K562 (cell line): ENCODE data around the gene PACSIN2. TPM values are rescaled to one million over a fixed set of nuclear protein-coding genes. Genes with fewer than 3 reads are reported as not detected.

Experiments used
- ATAC-seq: fragments of 200-7000 bp; cut with Tn5 transposase; 3 replicates; pipeline ENCODE4 v1.9.1; 2020; ENCODE audit warnings: moderate library complexity
- BruUV-seq: library from RNA; stranded (reverse); fragments of 400-500 nt; replicated peaks from 2 replicates; lab custom pipeline; 2021; lab: Mats Ljungman, UMichigan
- CTCF ChIA-PET: fragments of 300-600 bp; formaldehyde crosslinking; extraction: SDS; loops from one replicate; lab custom pipeline; 2021; ENCODE audit warnings: low intra/inter-chr PET ratio; lab: Yijun Ruan, JAX
- POLR2A ChIA-PET: fragments of 300-600, 350-650 bp; sonication (Branson Sonifier 250); formaldehyde crosslinking; extraction: SDS; loops from one replicate; lab custom pipeline; 2021; ENCODE audit warnings: antibody characterized with exemption, inconsistent platforms; lab: Yijun Ruan, JAX
- DNase-seq, 4 experiments: peaks; one replicate each; pipeline versions ENCODE4 v3.0.0 to v3.0.0-alpha.2; 2011 to 2018; ENCODE audit warnings: low spot score in 3 of 4, mixed read lengths in 3 of 4; ENCODE audit errors: extremely low read depth in 1 of 4
- FAIRE-seq: peaks from 2 replicates; lab custom pipeline; 2011; peaks lifted over from hg19 to GRCh38; lab: Jason Lieb, UNC
- H2AFZ ChIP-seq: 2 replicates; pipeline ENCODE4 v1.6.0; 2011; ENCODE audit warnings: low read depth, low read length, control low read depth, inconsistent platforms
- H3K27ac ChIP-seq: fragments of 200-600 bp; 3 replicates; pipeline ENCODE4 v1.8.0; 2011; ENCODE audit warnings: low read depth, mild to moderate bottlenecking, control low read depth, inconsistent platforms, low read length, moderate library complexity, mixed read lengths; ENCODE audit errors: extremely low read depth
- H3K27me3 ChIP-seq, 2 experiments: fragments of 300-600 bp in 1 of 2; 2 replicates in 1 of 2; 3 replicates in 1 of 2; pipeline versions ENCODE4 v1.6.0 to v1.8.0; 2011; ENCODE audit warnings: inconsistent platforms in 2 of 2, low read length in 2 of 2, mild to moderate bottlenecking in 1 of 2, mixed read lengths in 1 of 2, moderate library complexity in 1 of 2; ENCODE audit not compliant: control insufficient read depth in 2 of 2, insufficient read depth in 2 of 2
- H3K36me3 ChIP-seq: fragments of 300-600 bp; 3 replicates; pipeline ENCODE4 v1.8.0; 2011; ENCODE audit warnings: mild to moderate bottlenecking, low read length, inconsistent platforms; ENCODE audit not compliant: control insufficient read depth, insufficient read depth
- H3K4me1 ChIP-seq, 2 experiments: fragments of 200-600 bp in 1 of 2; replicated peaks in 1 of 2; 2 replicates in 1 of 2; 3 replicates in 1 of 2; pipeline versions ENCODE4 v1.5.1 to v1.8.0; 2011; ENCODE audit warnings: inconsistent platforms in 2 of 2, low read length in 2 of 2, mild to moderate bottlenecking in 1 of 2, mixed read lengths in 1 of 2, moderate library complexity in 1 of 2; ENCODE audit not compliant: control insufficient read depth in 2 of 2, insufficient read depth in 2 of 2
- H3K4me2 ChIP-seq: 2 replicates; pipeline ENCODE4 v1.6.1; 2011; ENCODE audit warnings: low read length, control low read depth, inconsistent platforms, mixed read lengths; ENCODE audit not compliant: insufficient read depth
- H3K4me3 ChIP-seq: fragments of 200-600 bp; sonication (generic), shearing (Covaris generic); 2 replicates; pipeline ENCODE4 v1.5.1; 2016; ENCODE audit warnings: control low read depth, inconsistent platforms
- H3K79me2 ChIP-seq: fragments of 200-600 bp; 3 replicates; pipeline ENCODE4 v1.8.0; 2011; ENCODE audit warnings: low read length, inconsistent platforms; ENCODE audit not compliant: control insufficient read depth, insufficient read depth
- H3K9ac ChIP-seq, 2 experiments: 2 replicates each; pipeline versions ENCODE4 v1.6.0 to v1.6.1; 2011; ENCODE audit warnings: low read depth in 2 of 2, low read length in 2 of 2, control low read depth in 1 of 2, inconsistent platforms in 1 of 2, mild to moderate bottlenecking in 1 of 2, mixed read lengths in 1 of 2; ENCODE audit not compliant: insufficient read depth in 1 of 2
- H3K9me1 ChIP-seq: one replicate; pipeline ENCODE4 v1.6.0; 2011; ENCODE audit warnings: inconsistent platforms, mild to moderate bottlenecking, low read length, moderate library complexity; ENCODE audit not compliant: control insufficient read depth, insufficient read depth
- H3K9me3 ChIP-seq: replicated peaks from 2 replicates; pipeline ENCODE4 v1.5.1; 2011; ENCODE audit warnings: low read depth, low read length, inconsistent platforms; ENCODE audit not compliant: control insufficient read depth, insufficient read depth
- H4K20me1 ChIP-seq: replicated peaks from 2 replicates; pipeline ENCODE4 v1.6.1; 2011; ENCODE audit warnings: low read length, inconsistent platforms, mixed read lengths; ENCODE audit not compliant: control insufficient read depth, insufficient read depth
- FIP1L1 ChIP-seq: fragments of 200-400 bp; formaldehyde crosslinking; IDR thresholded peaks from 2 replicates; pipeline ENCODE4 v1.6.1; 2018; ENCODE audit warnings: mild to moderate bottlenecking, low read depth, low read length; ENCODE audit not compliant: poor library complexity, severe bottlenecking
- GABPB1 ChIP-seq: sonication (generic); formaldehyde crosslinking; IDR thresholded peaks from 2 replicates; pipeline ENCODE4 v1.8.0; 2022; ENCODE audit warnings: mild to moderate bottlenecking, missing genetic modification reagents
- HDAC1 ChIP-seq, 2 experiments: fragments of 450-650 bp; IDR thresholded peaks; 2 replicates each; pipeline ENCODE4 v1.6.1; 2016 to 2017; ENCODE audit warnings: inconsistent platforms in 1 of 2, mild to moderate bottlenecking in 1 of 2, moderate library complexity in 1 of 2
- HMGN3 ChIP-seq: IDR thresholded peaks from 2 replicates; pipeline ENCODE4 v1.6.1; 2011; ENCODE audit warnings: borderline replicate concordance, low read depth, mild to moderate bottlenecking, mixed read lengths, low read length; ENCODE audit not compliant: insufficient read length; ENCODE audit errors: extremely low read depth
- IRF2 ChIP-seq: sonication (generic); formaldehyde crosslinking; IDR thresholded peaks from 2 replicates; pipeline ENCODE4 v1.8.1; 2022; ENCODE audit warnings: mild to moderate bottlenecking, missing genetic modification reagents
- PURB ChIP-seq: sonication (generic); formaldehyde crosslinking; IDR thresholded peaks from 2 replicates; pipeline ENCODE4 v1.9.0; 2021; ENCODE audit warnings: low read depth, mild to moderate bottlenecking, missing genetic modification reagents
- WGBS: fragments of 100-300 bp; shearing (Covaris generic); methylation state at CpG from one replicate; pipeline ENCODE4 v1.1.6; 2016; ENCODE audit warnings: low coverage, mixed read lengths; ENCODE audit not compliant: insufficient coverage; ENCODE audit errors: missing lambda C conversion rate; 5-methylcytosine and 5-hydroxymethylcytosine counted together
- in situ Hi-C: fragments of 300-500 bp; cut with MboI; formaldehyde crosslinking; loops from 4 replicates; pipeline ENCODE4 v1.15.0; 2018; ENCODE audit warnings: inconsistent platforms, mixed read lengths
- intact Hi-C: fragments of 100-400 bp; cut with micrococcal nuclease; formaldehyde crosslinking; loops from 2 replicates; pipeline ENCODE4 v1.14.2; 2022
- polyA plus RNA-seq, 8 experiments: library from polyadenylated mRNA; depleted of rRNA in 4 of 8; stranded (reverse) in 5 of 8; unstranded in 3 of 8; fragments of >200 nt; fragmentation: Nextera tagmentation in 2 of 8; fragmentation: Illumina TruSeq in 1 of 8; extraction: Ambion mirVana in 2 of 8; extraction: Trizol in 1 of 8; gene quantifications; 2 replicates each; pipeline versions ENCODE4 v1.2.1 to v1.2.3, GENCODE V29; 2011 to 2014; ENCODE audit warnings: inconsistent platforms in 1 of 8, missing spikeins in 1 of 8
- total RNA-seq, 7 experiments: library from RNA; depleted of rRNA in 6 of 7; stranded (reverse); fragments of >200 nt in 6 of 7; fragmentation: Illumina TruSeq in 2 of 7; extraction: Trizol in 2 of 7; gene quantifications; 2 replicates each; pipeline versions ENCODE4 v1.2.1 to v1.2.3, GENCODE V29; 2011 to 2021; ENCODE audit warnings: low replicate concordance in 1 of 7
- TF ChIP-seq, protein P1 (sequence below): sonication (generic); formaldehyde crosslinking; IDR thresholded peaks from 2 replicates; pipeline ENCODE4 v1.8.1; 2023; ENCODE audit warnings: mild to moderate bottlenecking, missing genetic modification reagents
- TF ChIP-seq, protein P2 (sequence below): fragments of 250-450 bp; sonication (Bioruptor Pico); IDR thresholded peaks from 2 replicates; pipeline ENCODE4 v1.8.0; 2022; ENCODE audit warnings: inconsistent platforms

The PACSIN2 gene
- total and polyA plus RNA-seq, 9 of the 15 experiments (the other 6 are each of a cell fraction or from before 2014, with no cell fraction given), result 0.45 to 45.1 (median 23.9) TPM

DNA sequence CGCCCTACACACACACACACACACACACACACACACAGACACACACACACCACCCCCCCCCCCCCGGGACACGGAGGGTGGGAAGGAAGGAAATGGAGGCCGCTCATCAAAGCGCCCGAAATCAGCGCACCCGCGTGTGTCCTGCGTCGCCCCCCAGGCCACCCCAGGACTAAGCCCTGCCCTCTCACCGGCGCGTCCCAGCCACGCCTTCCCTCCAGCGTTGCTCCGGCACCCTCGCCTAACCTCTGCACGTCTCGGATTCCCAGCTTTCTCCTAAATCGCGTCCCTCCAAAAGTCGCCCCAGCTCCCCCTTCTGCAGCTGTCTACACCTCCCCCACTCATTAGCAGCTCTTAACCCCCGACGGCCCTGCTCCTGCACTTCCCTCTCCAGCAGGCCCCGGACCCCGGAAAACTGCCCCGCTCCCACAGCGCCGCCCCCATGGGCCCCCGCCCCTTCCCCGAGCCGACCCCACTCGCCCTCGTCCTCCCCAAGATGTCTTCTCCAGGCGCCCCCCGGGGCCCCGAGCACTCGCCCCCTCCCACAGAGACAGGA, 557 bp downstream of the PACSIN2 start:
- H3K9me3 ChIP-seq, result no peaks in the 10 kb centered on the region
- 0% methylated on average over 3 of the region's 39 CpGs for WGBS
- peaks cover 17 to 19% of the 10 kb centered on the region in 2 experiments; a peak in 4 of 5 replicates for H3K4me1 ChIP-seq
- peak overlapping the region; percentile 59; the same call in 1 of the 2 replicates for H2AFZ ChIP-seq
- intact Hi-C loops, result no loop called here
- no peaks in the 10 kb centered on the region for H3K27me3 ChIP-seq
- no TSS peak for BruUV-seq
- peak overlapping the region; percentile 71 for H3K4me3 ChIP-seq
- TF ChIP-seq HDAC1 (IDR thresholded peaks at IDR 0.05) (peak in 1 of 2 experiments; percentile 25; a peak in 1 of 4 replicates), HMGN3 (peak; percentile 24), PURB (CRISPR knock-in tag) (no peak), GABPB1 (CRISPR knock-in tag) (0 out of 2 replicates have a peak, but pooled peaks have one; percentile 8), FIP1L1 (no peak), IRF2 (CRISPR knock-in tag) (no peak)
- TF ChIP-seq, protein P1, sequence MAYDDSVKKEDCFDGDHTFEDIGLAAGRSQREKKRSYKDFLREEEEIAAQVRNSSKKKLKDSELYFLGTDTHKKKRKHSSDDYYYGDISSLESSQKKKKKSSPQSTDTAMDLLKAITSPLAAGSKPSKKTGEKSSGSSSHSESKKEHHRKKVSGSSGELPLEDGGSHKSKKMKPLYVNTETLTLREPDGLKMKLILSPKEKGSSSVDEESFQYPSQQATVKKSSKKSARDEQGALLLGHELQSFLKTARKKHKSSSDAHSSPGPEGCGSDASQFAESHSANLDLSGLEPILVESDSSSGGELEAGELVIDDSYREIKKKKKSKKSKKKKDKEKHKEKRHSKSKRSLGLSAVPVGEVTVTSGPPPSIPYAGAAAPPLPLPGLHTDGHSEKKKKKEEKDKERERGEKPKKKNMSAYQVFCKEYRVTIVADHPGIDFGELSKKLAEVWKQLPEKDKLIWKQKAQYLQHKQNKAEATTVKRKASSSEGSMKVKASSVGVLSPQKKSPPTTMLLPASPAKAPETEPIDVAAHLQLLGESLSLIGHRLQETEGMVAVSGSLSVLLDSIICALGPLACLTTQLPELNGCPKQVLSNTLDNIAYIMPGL (CRISPR knock-in tag), result no peak
- TF ChIP-seq, protein P2, sequence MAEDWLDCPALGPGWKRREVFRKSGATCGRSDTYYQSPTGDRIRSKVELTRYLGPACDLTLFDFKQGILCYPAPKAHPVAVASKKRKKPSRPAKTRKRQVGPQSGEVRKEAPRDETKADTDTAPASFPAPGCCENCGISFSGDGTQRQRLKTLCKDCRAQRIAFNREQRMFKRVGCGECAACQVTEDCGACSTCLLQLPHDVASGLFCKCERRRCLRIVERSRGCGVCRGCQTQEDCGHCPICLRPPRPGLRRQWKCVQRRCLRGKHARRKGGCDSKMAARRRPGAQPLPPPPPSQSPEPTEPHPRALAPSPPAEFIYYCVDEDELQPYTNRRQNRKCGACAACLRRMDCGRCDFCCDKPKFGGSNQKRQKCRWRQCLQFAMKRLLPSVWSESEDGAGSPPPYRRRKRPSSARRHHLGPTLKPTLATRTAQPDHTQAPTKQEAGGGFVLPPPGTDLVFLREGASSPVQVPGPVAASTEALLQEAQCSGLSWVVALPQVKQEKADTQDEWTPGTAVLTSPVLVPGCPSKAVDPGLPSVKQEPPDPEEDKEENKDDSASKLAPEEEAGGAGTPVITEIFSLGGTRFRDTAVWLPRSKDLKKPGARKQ (CRISPR knock-in tag), result no peak
- H3K36me3 ChIP-seq, result no peaks in the 10 kb centered on the region
- ChIA-PET CTCF (no interaction called here), POLR2A (interaction anchor here (0.6 to 2.4 kb wide), 4 partner anchors 9 to 204 kb away, joined by 3 to 9 read pairs (median 6); no protein-coding TSS in a partner anchor)
- peak; percentile 30 to 49 (median 44) for DNase-seq
- in situ Hi-C loops, result no loop called here
- no peak overlapping the region for H3K27ac ChIP-seq
- H3K4me2 ChIP-seq, result peak overlapping the region; percentile 82
- H4K20me1 ChIP-seq, result peaks cover 6% of the 10 kb centered on the region
- peak; percentile 47 for ATAC-seq
- H3K9me1 ChIP-seq, result no peaks in the 10 kb centered on the region
- peak overlapping the region in 1 of 2 experiments; percentile 91; a peak in 3 of 4 replicates for H3K9ac ChIP-seq
- no peak for FAIRE-seq
- H3K79me2 ChIP-seq, result peaks cover 43% of the 10 kb centered on the region
